SK-N-SH treated with all-trans-retinoic acid at 6 μM for 48 hours (cell line): ENCODE data around the gene KRTAP5-3.

ENCODE experiments used
- ATAC-seq: fragments of 200-7000 bp; cut with Tn5 transposase; 3 replicates; pipeline ENCODE4 v1.9.1; 2020; ENCODE audit warnings: mild to moderate bottlenecking, moderate library complexity
- ARNTL ChIP-seq: fragments of 450-650 bp; formaldehyde crosslinking; IDR thresholded peaks from 2 replicates; pipeline ENCODE4 v1.5.0; 2020; ENCODE audit warnings: low read depth, mild to moderate bottlenecking, moderate library complexity, borderline replicate concordance
- BACH2 ChIP-seq: fragments of 250-450 bp; sonication (Bioruptor Pico); IDR thresholded peaks from 2 replicates; pipeline ENCODE4 v1.9.0; 2021; ENCODE audit warnings: mild to moderate bottlenecking, borderline replicate concordance
- CSDC2 ChIP-seq: fragments of 250-450 bp; sonication (Bioruptor Pico); IDR thresholded peaks from 2 replicates; pipeline ENCODE4 v1.5.0; 2020; ENCODE audit warnings: mild to moderate bottlenecking, moderate library complexity
- CSRNP3 ChIP-seq: fragments of 250-450 bp; sonication (Bioruptor Pico); IDR thresholded peaks from 2 replicates; pipeline ENCODE4 v1.5.1; 2021; ENCODE audit warnings: mild to moderate bottlenecking, moderate library complexity
- ESRRG ChIP-seq: fragments of 250-450 bp; sonication (Bioruptor Pico); IDR thresholded peaks from 2 replicates; pipeline ENCODE4 v1.6.1; 2021; ENCODE audit warnings: mild to moderate bottlenecking
- OSR1 ChIP-seq: fragments of 250-450 bp; sonication (Bioruptor Pico); IDR thresholded peaks from 2 replicates; pipeline ENCODE4 v1.8.0; 2022; ENCODE audit warnings: moderate library complexity, mild to moderate bottlenecking, inconsistent platforms
- PATZ1 ChIP-seq: fragments of 250-450 bp; sonication (Bioruptor Pico); IDR thresholded peaks from 2 replicates; pipeline ENCODE4 v1.8.0; 2020; ENCODE audit warnings: mild to moderate bottlenecking, moderate library complexity, borderline replicate concordance
- PPARA ChIP-seq: fragments of 250-450 bp; sonication (Bioruptor Pico); IDR thresholded peaks from 2 replicates; pipeline ENCODE4 v1.5.0; 2020; ENCODE audit warnings: mild to moderate bottlenecking, borderline replicate concordance
- RARB ChIP-seq: fragments of 250-450 bp; sonication (Bioruptor Pico); IDR thresholded peaks from 2 replicates; pipeline ENCODE4 v1.8.0; 2021; ENCODE audit warnings: mild to moderate bottlenecking, moderate library complexity
- TCF4 ChIP-seq: fragments of 250-450 bp; sonication (Bioruptor Pico); IDR thresholded peaks from 2 replicates; pipeline ENCODE4 v1.8.0; 2021; ENCODE audit warnings: mild to moderate bottlenecking, moderate library complexity, borderline replicate concordance
- TOX ChIP-seq: fragments of 250-450 bp; sonication (Bioruptor Pico); IDR thresholded peaks from 2 replicates; pipeline ENCODE4 v1.8.0; 2021; ENCODE audit warnings: mild to moderate bottlenecking, moderate library complexity, borderline replicate concordance
- ZC3H10 ChIP-seq: fragments of 250-450 bp; sonication (Bioruptor Pico); IDR thresholded peaks from 2 replicates; pipeline ENCODE4 v1.5.1; 2021; ENCODE audit warnings: mild to moderate bottlenecking, moderate library complexity
- ZFP3 ChIP-seq: fragments of 250-450 bp; sonication (Bioruptor Pico); IDR thresholded peaks from 2 replicates; pipeline ENCODE4 v1.5.0; 2020; ENCODE audit warnings: mild to moderate bottlenecking, moderate library complexity
- ZFP30 ChIP-seq: fragments of 450-650 bp; formaldehyde crosslinking; IDR thresholded peaks from 2 replicates; pipeline ENCODE4 v1.5.0; 2022; ENCODE audit warnings: mild to moderate bottlenecking, moderate library complexity
- ZNF70 ChIP-seq: fragments of 450-650 bp; formaldehyde crosslinking; IDR thresholded peaks from 2 replicates; pipeline ENCODE4 v1.5.0; 2020; ENCODE audit warnings: mild to moderate bottlenecking, moderate library complexity
- ZNF8 ChIP-seq: fragments of 450-650 bp; formaldehyde crosslinking; IDR thresholded peaks from 2 replicates; pipeline ENCODE4 v1.5.0; 2020; ENCODE audit warnings: mild to moderate bottlenecking, moderate library complexity
- TF ChIP-seq, protein P1 (sequence below): fragments of 250-450 bp; sonication (Bioruptor Pico); IDR thresholded peaks from 2 replicates; pipeline ENCODE4 v1.8.0; 2021; ENCODE audit warnings: low read depth, mild to moderate bottlenecking, moderate library complexity, borderline replicate concordance
- TF ChIP-seq, protein P2 (sequence below): fragments of 250-450 bp; sonication (Bioruptor Pico); IDR thresholded peaks from 2 replicates; pipeline ENCODE4 v1.5.0; 2020; ENCODE audit warnings: mild to moderate bottlenecking, moderate library complexity
- TF ChIP-seq, protein P3 (sequence below): fragments of 250-450 bp; sonication (Bioruptor Pico); IDR thresholded peaks from 2 replicates; pipeline ENCODE4 v1.5.1; 2020; ENCODE audit warnings: low read depth, mild to moderate bottlenecking, moderate library complexity

KRTAP5-3 gene

GRCh38 chr11:1573903-1574237 lies 34.4 kb downstream of the KRTAP5-3 start:
- ATAC-seq, result peak; percentile 43
- TF ChIP-seq, protein P1, sequence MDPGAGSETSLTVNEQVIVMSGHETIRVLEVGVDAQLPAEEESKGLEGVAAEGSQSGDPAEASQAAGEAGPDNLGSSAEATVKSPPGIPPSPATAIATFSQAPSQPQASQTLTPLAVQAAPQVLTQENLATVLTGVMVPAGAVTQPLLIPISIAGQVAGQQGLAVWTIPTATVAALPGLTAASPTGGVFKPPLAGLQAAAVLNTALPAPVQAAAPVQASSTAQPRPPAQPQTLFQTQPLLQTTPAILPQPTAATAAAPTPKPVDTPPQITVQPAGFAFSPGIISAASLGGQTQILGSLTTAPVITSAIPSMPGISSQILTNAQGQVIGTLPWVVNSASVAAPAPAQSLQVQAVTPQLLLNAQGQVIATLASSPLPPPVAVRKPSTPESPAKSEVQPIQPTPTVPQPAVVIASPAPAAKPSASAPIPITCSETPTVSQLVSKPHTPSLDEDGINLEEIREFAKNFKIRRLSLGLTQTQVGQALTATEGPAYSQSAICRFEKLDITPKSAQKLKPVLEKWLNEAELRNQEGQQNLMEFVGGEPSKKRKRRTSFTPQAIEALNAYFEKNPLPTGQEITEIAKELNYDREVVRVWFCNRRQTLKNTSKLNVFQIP (CRISPR knock-in tag), result no peak
- TF ChIP-seq RARB (CRISPR knock-in tag), result no peak
- TF ChIP-seq, protein P2, sequence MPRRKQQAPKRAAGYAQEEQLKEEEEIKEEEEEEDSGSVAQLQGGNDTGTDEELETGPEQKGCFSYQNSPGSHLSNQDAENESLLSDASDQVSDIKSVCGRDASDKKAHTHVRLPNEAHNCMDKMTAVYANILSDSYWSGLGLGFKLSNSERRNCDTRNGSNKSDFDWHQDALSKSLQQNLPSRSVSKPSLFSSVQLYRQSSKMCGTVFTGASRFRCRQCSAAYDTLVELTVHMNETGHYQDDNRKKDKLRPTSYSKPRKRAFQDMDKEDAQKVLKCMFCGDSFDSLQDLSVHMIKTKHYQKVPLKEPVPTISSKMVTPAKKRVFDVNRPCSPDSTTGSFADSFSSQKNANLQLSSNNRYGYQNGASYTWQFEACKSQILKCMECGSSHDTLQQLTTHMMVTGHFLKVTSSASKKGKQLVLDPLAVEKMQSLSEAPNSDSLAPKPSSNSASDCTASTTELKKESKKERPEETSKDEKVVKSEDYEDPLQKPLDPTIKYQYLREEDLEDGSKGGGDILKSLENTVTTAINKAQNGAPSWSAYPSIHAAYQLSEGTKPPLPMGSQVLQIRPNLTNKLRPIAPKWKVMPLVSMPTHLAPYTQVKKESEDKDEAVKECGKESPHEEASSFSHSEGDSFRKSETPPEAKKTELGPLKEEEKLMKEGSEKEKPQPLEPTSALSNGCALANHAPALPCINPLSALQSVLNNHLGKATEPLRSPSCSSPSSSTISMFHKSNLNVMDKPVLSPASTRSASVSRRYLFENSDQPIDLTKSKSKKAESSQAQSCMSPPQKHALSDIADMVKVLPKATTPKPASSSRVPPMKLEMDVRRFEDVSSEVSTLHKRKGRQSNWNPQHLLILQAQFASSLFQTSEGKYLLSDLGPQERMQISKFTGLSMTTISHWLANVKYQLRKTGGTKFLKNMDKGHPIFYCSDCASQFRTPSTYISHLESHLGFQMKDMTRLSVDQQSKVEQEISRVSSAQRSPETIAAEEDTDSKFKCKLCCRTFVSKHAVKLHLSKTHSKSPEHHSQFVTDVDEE (CRISPR knock-in tag), result no peak
- no peak for TF ChIP-seq TCF4 (CRISPR knock-in tag)
- no peak for TF ChIP-seq CSRNP3 (CRISPR knock-in tag)
- no peak for TF ChIP-seq OSR1 (CRISPR knock-in tag)
- no peak for TF ChIP-seq TOX (CRISPR knock-in tag)
- no peak for TF ChIP-seq BACH2 (CRISPR knock-in tag)
- no peak for TF ChIP-seq ARNTL
- no peak for TF ChIP-seq PPARA (CRISPR knock-in tag)
- TF ChIP-seq, protein P3, sequence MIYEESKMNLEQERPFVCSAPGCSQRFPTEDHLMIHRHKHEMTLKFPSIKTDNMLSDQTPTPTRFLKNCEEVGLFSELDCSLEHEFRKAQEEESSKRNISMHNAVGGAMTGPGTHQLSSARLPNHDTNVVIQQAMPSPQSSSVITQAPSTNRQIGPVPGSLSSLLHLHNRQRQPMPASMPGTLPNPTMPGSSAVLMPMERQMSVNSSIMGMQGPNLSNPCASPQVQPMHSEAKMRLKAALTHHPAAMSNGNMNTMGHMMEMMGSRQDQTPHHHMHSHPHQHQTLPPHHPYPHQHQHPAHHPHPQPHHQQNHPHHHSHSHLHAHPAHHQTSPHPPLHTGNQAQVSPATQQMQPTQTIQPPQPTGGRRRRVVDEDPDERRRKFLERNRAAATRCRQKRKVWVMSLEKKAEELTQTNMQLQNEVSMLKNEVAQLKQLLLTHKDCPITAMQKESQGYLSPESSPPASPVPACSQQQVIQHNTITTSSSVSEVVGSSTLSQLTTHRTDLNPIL (CRISPR knock-in tag), result no peak
- TF ChIP-seq ZFP3 (CRISPR knock-in tag), result no peak
- TF ChIP-seq ZNF8 (CRISPR knock-in tag), result no peak
- no peak for TF ChIP-seq ZC3H10 (CRISPR knock-in tag)
- no peak for TF ChIP-seq CSDC2 (CRISPR knock-in tag)
- TF ChIP-seq PATZ1, result no peak
- TF ChIP-seq ZFP30 (CRISPR knock-in tag), result no peak
- TF ChIP-seq ESRRG (CRISPR knock-in tag), result no peak
- TF ChIP-seq, all 23 proteins: peak for 0

DNA sequence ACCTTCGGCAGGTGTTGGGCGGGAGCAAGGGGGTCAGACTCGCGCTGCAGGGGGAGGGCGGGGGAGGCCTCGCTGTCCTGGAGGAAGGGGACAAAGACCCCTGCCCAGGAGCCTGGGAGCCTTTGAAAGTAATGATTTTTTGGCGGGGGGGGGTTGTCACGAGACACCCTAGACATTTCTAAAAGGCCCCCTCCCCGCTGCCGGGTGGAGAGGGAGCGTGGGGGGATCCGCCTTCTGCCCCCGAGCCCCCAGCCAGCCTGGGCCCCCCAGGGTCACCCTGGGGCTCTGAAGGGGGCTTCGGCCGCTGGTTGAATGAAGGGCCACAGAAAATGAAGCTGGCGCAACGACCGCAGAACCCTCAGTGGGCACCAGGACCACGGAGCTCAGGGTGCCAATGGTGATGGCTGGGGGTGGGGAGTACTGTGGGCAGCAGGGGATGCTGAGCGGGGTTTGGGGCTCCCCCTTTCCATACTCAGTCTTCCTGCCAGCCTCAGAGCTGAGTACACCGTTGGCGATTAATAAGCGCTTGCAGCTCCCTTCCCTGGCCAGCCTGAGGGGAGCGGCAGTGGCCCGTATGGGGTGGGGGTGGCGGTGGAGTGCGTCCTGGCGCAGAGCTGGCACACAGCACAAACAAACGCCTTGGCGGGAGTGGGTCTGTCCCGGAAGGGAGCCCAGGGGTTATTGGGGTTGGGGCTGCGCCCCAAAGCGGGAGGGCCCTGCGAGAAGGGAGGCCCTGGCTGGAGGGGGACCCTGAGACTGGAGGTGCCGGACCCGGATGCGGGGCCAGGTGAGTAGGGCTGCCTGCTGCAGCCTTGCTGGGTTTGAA lies 35.0 kb downstream of the KRTAP5-3 start:
- peak; percentile 17 for ATAC-seq
- no peak for TF ChIP-seq PPARA (CRISPR knock-in tag)
- no peak for TF ChIP-seq ZFP3 (CRISPR knock-in tag)
- no peak for TF ChIP-seq ZC3H10 (CRISPR knock-in tag)

- no peak for TF ChIP-seq ZNF70 (CRISPR knock-in tag)
- peak; percentile 86 for TF ChIP-seq ZFP3 (CRISPR knock-in tag)
- peak; percentile 36; the same call in 2 of the 3 replicates for ATAC-seq
Measured at GRCh38 chr11:1572197-1573076, 35.8 kb downstream of the KRTAP5-3 start, which contains the start of gene DUSP8. TSS of gene DUSP8 (minus strand) at chr11:1572271. CDS start at chr11:1565826, 6,445 bp downstream.
